IPS-18c (cell line): ENCODE measurements around the gene CUEDC1.

Experiments
- H3K4me3 ChIP-seq: 2 replicates; pipeline ENCODE4 v1.7.0; 2013; ENCODE audit warnings: low read depth, mild to moderate bottlenecking, low read length, moderate library complexity; ENCODE audit not compliant: insufficient read depth
- H3K9me3 ChIP-seq: one replicate; pipeline ENCODE4 v1.6.1; 2013; ENCODE audit warnings: mild to moderate bottlenecking, low read length, moderate library complexity; ENCODE audit not compliant: control insufficient read depth, insufficient read depth

Gene CUEDC1

DNA sequence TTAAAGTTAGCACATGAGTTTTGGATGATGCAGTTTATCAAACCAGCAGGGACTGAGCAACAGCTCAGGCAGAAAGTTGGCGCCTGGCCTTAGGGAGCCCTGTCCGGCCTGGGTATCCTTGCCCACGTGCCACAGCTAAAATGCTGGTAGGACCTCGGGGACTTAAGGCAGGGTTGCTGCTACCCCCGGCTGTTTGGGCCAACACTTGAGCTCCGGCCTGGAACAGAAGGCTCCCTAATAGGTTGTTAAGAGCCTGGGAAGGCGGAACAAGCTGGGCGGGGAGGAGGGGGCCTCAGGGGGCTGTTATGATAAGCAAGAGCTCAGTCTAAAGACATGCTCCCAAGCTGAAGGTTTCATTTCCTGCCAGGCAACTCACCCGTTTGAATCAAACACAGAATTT is 39.7 kb downstream of the CUEDC1 start:
- no peaks in the 10 kb centered on the region for H3K9me3 ChIP-seq
- H3K4me3 ChIP-seq, result no peak overlapping the region

DNA sequence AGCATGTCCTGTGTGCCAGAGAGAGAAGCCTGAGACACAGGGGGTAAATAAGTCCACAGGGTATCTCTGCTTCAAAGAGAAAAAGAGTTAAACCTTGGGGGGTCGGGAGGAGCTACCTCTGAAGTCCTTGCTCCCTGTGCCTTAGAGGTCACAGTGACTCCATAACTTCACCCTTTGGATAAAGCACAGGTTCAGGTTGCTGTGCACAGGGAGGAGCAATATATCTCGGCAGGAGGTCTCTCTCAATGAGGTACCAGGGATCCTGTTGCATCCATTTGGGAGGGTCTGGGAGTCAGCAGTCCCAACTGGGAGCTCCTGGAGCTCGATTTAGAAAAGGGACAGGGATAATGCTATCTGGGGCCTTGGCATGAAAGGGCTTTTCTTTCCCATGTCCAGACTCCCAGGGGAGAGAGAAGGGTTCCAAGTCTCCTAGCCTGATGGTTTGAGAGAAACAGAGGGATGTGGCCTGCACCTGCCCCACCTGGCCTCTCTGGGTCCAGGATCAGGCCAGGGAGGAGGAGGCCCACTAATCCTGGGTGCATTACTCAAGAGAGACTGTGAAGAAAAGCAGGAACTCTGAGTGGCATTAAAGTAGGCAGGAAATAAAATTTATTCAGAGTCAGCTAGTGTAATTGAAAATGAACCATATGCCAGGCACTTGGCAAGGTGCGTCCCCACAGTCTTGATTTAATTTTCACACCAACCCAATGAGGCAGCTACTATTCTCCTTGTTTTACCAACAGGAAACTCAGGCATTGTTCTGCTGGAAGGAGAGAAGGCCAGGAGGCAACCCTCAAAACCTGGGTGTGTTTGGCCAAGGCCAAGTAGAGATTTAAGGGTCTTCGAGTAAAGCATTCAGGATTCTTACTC is 40.7 kb downstream of the CUEDC1 start:
- Histone ChIP-seq H3K4me3 (no peak overlapping the region), H3K9me3 (no peaks in the 10 kb centered on the region)

DNA sequence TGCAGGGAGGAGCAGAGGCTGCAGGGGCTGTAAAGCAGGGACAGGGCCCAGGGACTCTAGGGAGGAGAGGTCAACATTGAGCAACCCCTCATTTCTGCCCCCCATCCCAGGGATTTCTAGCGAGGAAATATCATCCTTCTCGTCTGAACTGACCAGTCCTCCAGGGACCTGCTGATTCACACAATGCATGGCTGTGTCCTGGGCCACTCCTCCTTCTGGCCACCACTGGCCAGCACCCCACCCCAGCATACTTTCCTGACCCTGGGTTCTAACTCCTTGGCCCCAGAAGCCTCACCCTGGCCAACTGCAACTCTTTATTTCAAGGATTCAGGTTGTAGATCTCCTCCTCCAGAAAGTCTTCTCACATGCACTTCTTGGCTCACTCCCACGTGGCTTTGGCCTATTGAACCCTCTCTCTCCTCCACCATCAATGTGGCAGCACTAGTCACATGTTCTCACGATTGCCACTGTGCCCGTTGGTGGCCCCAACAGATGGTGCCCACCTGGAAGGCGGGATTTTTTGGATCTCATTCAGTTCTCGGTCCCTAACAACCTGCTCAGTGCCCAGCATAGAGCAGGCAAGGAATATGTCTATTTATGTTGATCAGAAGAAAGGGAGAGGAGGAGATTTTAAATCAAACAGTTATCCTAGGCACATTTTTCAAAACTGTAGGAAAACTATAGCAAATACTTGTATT is 41.5 kb downstream of the CUEDC1 start:
- no peaks in the 10 kb centered on the region for H3K9me3 ChIP-seq

DNA sequence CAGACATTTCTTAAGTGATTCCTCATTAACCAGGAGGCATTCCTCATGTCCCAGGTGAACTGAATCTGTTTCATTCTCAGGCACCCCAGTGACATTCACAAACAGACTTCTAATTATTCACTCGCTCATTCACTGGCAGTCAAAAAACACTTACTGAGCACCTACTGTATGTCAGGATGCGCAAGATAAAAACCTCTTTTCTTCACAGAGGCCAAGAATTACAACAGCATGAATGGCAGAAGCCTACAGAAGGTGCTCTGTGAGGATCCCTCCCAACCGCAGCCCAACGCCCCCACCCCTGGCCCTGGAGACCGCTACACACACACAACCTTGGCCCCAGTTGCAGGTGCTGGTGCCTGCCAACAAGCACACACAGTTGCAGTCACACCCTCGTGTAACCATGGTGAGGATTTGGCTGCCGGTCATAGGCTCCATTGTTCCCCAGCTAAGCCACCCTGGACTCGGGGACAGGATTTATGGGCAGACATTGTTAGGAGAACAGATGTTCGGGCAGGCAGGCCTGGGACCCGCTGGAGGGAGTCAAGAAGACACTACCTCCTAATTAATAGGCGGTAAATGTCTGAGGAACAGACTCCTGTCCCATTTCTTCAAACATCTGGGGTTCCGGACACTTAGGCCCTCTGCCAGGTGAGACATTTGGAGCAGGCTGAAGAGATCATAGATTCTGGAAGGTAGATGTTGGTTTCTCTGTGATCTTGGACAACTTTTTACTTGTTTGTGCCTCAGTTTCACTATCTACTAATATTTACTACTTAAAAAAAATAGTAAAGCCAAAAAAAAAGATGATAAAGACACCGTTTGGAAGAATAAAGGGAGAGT is 43.2 kb downstream of the CUEDC1 start:
- H3K9me3 ChIP-seq, result no peaks in the 10 kb centered on the region
- H3K4me3 ChIP-seq, result no peak overlapping the region

More for the DNA sequence above, 41.5 kb downstream of the CUEDC1 start:
- no peak overlapping the region for H3K4me3 ChIP-seq

DNA sequence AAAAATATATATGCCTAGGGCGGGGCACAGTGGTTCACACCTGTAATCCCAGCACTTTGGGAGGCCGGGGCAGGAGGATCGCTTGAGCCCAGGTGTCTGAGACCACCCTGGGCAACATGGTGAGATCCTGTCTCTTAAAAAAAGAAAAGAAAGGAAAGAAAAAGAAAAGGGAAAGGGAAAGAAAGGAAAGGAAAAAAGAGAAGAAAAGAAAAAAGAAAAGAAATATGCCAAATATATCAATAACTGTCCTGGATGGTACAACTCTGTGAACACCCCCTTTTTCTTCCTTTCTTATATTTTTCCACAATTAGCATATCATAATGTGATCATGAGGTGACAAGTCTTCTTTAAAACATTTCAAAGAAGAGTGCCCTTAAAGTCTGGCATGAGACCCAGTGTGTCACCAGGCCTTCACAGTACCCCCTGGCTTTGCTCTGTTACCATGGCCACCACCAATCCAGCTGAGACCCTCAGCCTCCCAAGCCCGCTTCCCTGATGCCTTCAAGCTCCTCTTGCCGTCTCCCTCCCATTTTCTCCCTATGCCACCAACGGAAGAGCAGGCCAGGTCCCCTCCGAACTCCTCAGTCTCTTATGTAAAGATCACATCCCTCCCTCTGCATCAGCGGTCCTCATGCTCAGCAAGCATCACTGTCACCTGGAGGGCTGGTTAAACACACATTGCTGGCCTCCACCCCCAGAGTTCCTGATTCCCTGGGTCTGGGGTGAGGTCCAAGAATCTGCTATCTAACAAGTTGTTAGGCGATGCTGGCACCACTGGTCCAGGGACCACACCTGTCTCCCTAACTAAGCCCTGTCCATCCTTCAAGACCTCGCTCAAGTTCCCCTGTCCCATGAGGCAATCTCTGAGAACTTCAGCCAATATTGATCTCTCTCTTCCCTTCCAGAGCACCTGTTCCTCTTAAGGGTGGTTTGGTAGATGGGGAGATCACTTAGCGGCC is 44.5 kb downstream of the CUEDC1 start:
- Histone ChIP-seq H3K4me3 (no peak overlapping the region), H3K9me3 (no peaks in the 10 kb centered on the region)

DNA sequence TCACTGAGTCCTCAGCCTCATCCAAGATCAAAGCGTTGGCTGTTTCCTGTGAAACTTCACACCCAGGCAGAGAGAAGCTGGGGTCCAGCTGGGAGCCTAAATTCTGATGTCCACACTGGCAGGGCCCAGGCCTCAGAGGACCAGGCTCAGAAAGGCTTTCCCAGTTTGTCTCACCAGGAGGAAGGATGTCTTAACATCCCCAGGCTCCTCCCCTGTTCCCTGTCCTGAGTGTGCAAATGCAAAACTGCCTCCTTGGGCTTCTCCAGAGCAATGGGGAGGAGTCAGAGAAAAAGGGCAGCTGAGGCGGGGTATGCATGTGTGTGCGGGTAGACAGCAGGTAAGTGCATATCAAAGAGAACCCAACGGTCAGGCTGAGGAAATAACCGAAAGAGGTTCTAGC is 45.7 kb downstream of the CUEDC1 start:
- Histone ChIP-seq H3K4me3 (no peak overlapping the region), H3K9me3 (no peaks in the 10 kb centered on the region)

DNA sequence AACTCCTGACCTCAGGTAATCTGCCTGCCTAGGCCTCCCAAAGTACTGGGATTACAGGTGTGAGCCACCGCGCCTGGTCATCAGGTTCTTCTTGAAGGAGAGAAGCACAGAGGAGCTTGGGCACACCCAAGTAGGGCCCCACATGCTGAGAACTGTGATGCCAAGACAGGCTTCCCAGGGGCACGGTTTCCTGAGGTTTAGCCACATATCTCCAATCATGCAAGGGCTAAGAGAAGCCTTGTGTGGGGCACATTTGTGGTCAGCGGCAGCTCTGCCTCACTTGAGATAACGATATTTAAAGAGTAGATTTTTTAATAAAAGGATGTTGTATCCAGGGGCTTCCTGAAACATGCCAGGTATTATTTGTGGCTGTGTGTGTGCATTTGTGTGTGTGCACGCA is 46.9 kb downstream of the CUEDC1 start:
- H3K9me3 ChIP-seq, result no peaks in the 10 kb centered on the region
- H3K4me3 ChIP-seq, result no peak overlapping the region

DNA sequence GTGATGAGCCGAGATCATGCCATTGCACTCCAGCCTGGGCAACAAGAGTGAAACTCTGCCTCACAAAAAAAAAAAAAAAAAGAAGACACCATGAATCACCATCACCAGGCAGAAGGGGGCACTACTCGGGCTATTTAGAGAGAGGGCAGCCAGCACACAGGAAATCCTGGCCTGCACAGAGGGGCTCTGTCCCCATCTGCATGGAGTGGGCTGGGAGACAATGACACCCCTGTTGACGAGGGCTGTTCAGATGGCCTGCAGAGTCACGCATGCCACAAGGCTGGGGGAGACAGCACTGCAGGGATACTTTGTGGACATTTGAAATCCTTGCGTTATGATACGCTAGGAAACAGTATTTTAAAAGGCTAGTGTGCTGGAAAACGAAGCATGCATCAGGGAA is 48.3 kb downstream of the CUEDC1 start:
- no peak overlapping the region for H3K4me3 ChIP-seq
- no peaks in the 10 kb centered on the region for H3K9me3 ChIP-seq

DNA sequence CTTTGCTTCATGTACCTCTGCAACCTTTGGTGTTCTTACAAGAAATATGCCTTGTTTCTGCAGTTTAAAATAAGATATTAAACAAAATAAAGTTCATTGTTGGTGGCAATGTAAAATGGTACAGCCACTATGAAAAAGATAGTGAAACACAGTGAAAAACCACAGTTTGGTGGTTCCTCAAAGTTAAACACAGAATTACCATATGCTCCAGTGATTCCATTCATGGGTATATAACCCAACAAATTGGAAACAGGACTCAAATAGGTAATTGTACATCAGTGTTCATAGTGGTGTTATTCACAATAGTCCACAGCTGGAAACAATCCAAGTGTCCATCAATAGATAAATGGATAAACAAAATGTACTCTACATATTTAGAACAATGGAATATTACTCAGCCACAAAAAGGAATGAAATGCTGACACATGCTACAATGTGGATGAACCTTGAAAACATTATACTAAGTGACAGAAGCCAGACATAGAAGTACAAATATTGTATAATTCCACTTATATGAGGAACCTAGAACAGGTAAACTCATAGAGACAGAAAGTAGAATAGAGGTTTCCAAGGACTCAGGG is 49.2 kb downstream of the CUEDC1 start:
- Histone ChIP-seq H3K4me3 (no peak overlapping the region), H3K9me3 (no peaks in the 10 kb centered on the region)

DNA sequence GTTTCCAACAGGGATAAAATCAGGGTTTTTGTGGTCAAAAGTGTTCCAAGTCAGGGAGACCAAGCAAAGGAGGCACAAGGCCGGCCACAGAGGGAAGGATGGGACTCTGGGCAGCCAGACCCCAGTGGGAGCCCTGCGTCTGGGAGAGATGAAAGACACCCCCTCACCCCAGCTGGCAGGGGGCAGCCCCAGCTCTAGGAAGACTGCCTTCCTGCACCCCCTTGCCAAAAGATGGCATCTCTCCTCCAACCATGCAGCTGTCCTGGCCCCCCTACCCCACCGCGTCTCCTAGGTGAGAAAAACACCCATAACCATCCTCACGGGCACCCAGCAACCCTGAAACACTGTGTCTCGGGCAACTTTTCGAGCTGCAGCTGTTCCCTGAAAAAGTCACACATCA is 51.3 kb downstream of the CUEDC1 start:
- H3K4me3 ChIP-seq, result no peak overlapping the region
- H3K9me3 ChIP-seq, result no peaks in the 10 kb centered on the region

DNA sequence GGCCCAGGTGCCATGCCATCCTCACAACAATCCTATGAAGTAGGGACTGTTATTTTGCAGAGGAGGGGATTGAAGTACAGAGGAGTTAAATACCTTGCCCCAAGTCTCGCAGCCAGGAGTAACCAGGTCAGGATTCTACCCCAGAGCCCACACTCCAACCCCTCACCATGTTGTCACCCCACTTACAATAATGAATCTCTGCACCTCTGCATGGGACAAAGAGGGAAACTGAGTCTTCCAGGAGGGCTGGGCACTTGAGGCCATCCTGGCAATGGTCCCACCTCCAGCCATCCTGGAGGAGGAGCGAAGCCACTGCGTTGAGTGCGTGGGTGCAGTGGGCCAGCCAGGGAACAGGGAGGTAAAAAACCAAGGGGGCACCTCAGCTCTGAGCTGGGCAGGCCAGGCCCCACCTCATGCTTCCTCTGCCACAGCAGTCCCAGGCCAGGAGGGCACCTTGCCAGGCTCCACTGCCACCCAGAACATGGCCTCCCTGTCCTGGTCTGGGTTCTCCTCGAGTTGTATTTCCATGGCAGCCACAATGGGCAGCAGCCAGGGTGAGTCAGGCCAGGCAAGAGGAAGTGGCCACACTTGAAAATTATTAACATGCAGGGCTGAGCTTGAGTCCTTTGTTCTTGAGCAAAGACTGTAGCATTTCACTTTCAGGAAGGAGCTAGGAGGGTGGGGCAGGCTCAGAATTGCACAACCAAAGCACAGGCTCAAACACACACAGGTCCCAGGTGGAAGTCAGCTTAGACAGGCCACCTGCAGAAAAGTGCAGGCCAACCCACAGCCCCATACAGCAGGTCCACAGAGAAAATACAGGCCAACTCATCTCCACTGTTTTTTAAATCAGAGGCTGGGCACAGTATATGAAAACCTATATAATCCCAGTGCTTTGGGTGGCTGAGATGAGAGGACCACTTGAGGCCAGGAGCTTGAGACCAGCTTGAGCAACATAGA is 52.1 kb downstream of the CUEDC1 start:
- Histone ChIP-seq H3K4me3 (no peak overlapping the region), H3K9me3 (no peaks in the 10 kb centered on the region)

DNA sequence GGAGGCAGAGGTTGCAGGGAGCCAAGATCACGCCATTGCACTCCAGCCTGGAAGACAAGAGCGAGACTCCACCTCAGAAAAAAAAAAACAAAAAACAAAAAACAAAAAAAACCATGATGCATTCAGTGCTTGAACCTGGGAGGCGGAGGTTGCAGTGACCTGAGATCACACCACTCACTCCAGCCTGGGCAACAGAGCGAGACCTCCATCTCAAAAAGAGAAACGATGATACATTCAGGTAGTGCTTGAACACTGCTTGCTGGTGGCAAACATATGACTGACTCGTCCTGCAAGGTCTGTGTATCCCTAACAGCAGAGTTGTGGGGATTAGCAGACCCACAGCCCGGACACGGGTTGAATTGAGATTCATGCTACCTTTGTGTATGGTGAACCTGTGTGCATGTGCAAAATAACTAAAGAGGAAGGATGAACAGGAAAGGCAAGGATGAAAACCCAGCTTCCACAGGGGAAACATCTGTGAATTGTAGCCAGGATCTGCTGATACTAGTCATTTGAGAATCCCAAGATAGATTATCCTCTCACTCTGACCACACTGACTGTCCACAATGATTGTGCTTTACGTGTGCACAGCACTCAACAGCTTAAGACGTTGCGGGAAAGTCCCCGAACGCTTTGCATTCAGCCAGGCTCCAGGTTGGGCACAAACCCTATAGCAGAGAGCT is 53.0 kb downstream of the CUEDC1 start:
- no peaks in the 10 kb centered on the region for H3K9me3 ChIP-seq
- H3K4me3 ChIP-seq, result no peak overlapping the region

DNA sequence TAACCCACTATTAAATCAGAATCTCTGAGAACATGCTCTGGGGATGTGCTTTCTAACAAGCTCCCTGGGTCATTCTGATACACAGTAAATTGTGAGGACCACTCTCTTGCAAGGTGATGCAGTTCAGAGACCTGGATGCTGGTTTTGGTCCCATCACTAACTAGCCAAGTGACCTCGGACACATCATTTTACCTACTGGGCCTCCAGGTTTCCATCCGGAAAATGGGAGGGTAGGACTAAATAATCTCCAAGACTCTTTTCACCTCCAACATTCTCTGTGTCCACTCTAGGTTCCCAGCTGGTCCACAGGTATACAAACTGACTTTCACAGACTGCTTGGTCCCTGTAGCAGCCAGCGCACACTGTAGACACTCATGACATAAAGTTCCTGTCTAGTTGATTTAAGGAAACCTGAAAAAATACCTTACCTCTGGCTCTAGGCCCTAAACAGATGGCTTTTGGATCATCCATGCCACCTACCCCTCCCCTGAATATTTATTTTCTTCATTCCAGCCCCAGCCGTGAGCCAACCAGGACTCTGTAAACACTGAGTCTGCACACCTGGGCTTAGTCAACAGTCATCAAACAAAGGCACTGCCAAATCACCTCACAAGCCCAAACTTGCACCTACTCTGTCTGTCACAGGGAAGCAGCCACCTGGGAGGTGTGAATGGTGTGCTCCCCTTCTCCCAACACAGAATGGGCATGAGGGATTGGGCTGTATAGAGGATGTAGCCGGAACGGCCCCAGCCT is 54.0 kb downstream of the CUEDC1 start:
- no peaks in the 10 kb centered on the region for H3K9me3 ChIP-seq
- H3K4me3 ChIP-seq, result no peak overlapping the region

DNA sequence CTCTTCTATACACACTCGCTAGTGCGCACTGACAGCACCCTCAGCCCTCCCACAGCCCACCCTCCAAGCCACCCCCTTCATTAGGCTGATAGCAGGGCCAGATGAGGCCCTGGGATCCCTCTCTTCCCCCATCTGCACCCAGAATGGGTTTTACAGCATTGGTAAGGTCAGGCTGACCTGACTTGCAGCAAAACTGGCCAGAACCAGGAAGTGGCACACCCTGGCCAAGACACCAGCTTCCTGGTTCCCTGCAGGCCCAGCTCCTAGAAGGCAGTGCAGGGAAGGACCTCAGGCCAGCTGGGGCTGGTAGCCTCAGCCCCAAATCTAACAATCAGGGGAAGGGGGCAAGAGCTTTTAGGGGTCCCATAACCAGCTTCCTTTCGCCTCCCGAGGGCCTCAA is 55.4 kb downstream of the CUEDC1 start:
- H3K9me3 ChIP-seq, result no peaks in the 10 kb centered on the region
- no peak overlapping the region for H3K4me3 ChIP-seq
